Left hindlimb (tissue), 1 donor: Measurements from ENCODE around the gene SCN10A.

ENCODE experiments used
- DNase-seq: peaks from one replicate; pipeline ENCODE4 v3.0.0-alpha.2; 2018

The SCN10A gene

DNA sequence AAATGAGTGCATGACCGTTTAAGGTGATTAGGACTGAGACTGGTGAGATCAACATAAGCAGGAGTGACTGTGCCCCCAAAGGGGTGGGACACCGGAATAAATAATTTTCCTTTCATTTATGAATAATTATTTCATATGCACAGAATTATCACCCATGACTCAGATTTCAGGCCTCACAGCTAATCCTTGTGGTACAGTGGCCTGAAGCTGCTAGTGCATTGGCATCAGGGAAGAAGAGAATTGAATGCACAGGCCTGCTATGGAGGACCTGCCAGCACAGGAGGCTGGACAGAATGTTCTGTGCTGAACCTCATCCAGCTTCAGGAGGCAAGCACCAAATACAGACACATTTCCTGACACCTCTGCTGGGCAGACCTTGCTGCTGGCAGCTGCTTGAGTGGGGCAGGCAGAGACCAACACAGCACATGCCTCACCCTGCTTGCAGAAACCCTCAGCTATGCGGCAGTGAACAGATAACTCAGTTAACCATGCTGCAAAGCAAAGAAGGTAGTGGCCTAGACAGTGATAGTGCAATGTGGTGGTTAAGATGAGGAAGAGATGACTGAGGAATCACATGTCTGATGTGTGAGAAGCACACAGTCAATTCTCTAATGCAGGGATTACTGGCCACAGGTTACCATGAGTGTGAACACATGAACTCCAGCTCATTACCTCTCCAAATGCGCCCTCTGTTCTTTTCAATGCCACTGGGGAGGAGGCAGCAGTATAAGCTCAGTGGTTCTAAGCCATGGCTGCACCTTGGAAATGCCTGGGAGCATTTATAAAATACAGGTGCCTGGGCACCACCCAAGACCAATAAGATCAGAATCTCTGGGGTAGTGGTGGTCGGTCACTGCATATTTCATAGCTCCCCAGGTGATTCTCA is 98.4 kb downstream of the SCN10A start:
- DNase-seq: no peak

DNA sequence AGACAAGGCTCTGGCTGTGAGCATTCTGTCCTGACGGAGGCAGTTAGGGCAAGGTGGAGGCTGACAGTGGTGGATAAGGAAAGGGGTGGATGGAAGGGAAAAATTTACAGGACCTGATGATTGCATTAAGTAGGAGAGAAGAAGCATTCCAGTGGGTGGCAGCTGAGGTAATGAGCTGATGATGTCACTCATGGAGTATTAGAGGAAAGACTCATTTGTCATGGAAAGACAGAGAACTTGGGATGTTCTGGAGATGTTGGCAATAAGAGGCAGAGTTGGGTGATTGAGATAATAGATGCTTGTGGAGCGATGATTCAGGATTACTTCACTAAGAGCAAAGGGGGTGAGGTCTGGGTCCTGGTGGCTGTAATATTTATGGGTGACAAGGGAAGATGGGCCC is 102.9 kb downstream of the SCN10A start:
- DNase-seq: no peak

DNA sequence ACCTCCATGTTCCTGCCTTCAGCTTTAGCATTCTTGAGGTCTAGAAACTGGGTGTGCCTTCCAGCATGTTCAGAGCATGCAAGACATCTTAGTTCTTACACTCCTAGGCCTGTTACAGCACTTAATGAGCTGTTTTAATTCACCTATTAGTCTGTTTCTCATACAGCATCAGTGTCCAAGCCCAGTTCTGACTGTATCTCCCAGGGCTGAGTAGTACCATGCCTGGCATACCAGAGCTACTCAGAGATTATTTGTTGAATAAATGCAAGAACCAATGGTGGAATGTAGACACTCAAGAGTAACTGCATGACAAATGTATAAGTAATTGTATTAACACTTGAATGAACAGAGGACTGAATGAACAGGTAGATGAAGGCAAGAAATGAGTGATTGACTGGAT is 104.7 kb downstream of the SCN10A start:
- no peak for DNase-seq

DNA sequence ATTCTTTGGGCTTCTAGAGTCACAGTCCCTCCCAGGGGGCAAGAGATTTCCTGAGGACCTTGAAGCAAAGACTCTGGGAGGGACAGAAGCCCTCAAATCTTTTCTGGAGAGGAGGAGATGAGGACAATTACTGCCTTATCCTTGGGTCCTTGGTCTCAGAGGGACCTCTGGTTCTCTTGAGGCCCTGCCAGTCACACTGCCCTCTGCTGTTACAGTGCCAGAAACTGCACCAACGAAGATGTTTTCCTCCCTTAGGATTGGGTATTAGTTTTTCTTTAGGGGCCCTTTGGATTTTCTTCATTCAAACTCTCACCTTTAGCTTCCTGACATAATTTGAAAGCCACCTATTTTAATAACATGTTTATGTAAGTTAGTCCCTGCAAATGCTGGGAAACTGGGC is 108.3 kb downstream of the SCN10A start:
- DNase-seq: no peak

DNA sequence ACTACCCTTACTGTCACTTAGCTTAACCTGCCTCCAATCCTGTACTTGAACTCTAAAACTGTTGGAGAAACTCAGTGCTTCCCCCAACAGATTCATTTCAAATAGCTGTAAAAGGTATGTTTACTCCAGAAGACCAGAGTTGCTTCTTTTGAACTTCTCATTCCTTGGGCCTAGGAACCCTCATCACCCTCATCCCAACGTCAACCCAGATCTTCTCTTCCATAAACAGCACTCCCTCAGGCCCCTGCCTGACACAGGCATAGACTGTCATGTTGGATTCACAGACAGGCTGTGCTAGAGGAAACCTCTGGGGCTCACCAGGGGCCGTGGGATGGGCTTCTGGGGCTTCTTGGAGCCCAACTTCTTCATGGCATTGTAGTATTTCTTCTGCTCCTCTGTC is 109.1 kb downstream of the SCN10A start:
- no peak for DNase-seq

DNA sequence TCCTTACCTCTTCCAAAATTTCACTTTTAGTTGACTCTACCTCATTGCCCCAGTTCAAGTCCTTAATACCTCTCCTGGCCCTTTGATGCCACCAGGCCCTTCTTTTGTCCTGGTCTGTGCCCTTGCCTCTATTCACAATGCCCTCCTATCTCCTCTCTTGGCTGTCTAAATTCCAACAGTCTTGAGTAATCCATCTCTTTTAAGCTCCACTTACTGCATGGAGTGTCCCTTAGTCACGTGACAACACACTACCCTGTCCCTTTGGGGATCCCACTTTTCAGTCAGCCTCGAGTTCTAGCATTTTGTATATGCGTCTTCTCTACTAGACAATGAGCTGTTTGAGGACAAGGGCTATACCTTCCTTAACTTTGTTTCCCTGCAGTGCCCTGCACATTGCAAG is 113.8 kb downstream of the SCN10A start:
- no peak for DNase-seq

DNA sequence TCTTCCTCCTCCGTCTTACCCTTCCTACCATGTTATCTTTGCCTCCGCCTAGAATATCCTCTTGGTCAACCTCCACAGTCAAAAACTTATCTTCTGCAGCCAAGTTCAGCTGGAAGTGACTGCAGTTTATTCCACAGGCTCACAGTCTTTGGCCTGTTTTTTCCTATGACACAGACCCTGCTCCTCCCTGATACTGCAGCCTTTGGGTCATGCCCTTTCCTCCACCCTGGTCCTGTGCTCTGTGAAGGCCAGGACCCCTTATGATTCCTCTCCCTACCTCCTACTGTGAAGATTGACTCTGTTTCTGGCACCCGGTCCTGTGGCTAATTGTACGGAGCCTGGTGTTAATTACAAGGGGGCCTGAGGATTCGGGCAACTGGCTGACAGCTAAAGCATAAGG is 117.3 kb downstream of the SCN10A start:
- no peak for DNase-seq

DNA sequence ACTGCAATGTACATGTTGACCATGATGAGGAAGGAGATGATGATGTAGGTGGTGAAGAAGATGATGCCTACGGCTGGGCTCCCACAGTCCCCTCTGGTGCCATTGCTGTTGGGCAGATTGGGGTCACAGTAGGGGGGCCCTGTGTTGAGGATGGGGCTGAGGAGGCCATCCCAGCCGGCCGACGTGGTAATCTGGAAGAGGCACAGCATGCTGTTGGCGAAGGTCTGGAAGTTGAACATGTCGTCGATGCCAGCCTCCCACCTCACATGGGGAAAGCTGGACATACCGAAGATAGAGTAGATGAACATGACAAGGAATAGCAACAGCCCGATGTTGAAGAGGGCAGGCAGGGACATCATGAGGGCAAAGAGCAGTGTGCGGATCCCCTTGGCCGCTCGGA is 118.0 kb downstream of the SCN10A start:
- no peak for DNase-seq

DNA sequence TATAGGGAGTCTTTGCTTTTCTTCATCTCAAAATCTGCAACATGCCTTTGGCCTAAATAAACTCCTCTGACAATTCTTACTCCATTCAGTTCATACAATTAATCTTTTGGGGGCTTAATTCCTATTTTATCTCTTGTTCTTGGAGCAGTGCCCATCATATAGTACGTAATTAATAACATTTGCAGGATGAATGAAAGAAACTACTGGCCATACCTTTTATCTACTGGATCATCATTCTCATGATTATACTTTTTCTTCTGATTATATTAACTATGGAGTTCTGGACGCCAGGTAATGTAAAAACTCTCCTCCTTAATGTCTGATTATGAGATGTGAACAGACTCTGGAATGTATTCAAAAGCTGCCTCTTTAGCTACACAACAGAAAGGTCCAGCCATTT is 120.0 kb downstream of the SCN10A start:
- no peak for DNase-seq

DNA sequence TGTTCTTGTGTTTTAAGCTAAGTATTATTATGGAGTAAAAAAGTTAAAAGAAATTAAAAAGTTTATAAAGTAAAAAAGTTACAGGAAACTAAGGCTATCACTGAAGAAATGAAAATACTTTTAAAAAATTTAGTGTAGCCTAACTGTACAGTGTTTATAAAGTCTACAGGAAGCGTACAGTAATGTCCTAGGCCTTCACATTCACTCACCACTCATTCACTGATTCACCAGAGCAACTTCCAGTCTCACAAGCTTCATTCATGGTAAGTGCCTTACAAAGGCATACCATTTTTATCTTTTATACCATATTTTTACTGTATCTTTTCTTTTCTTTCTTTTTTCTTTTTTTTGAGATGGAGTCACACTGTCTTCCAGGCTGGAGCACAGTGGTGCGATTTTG is 125.8 kb downstream of the SCN10A start:
- no peak for DNase-seq

DNA sequence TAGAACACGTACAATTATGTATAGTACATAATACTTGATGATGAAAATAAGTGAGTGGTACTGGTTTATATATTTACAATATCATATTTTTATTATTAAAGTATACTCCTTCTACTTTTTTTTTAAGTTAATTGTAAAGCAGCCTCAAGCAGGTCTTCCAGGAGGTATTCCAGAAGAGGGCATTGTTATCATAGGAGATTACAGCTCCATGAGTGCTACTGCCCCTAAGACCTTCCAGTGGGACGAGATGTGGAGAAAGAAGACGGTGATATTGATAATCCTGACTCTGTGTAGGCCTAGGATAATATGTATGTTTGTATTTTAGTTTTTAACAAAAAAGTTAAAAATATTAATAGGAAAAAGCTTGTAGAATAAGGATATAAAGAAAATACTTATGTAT is 126.2 kb downstream of the SCN10A start:
- no peak for DNase-seq

DNA sequence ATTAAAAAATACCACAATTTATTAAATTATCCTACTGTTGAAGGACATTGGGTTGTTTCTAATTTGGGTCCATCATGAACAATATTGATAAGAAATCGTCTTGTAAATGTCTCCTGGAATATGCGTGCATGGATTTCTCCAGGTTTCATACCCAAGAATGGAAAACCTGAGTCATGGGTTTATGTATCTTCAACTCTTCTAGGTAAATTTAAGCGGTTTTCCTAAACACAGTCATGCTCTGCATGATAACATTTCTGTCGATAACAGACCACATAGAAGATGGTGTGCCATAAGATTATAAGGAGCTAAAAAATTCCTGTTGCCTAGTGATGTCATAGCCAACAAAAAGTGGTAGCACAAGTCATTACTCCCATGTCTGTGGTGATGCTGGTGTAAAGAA is 126.7 kb downstream of the SCN10A start:
- no peak for DNase-seq

DNA sequence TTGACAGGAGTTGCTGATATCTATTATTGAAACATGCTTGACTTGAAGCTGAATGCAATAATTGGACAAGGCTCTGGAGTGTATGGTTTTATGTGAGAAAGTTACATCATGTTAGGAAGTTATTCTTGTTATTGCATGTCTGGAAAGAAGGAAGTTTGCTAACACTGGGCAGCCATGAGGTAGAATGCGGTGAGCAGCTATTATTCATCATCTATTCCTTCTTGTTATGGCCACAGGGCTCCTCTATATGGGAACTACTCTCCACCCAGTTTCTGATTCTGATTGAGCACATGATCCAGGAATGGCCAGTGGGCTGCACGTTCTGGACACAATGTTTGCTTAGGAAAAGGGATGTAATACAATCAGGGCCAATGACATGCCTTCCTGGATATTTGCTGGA is 128.7 kb downstream of the SCN10A start:
- DNase-seq: no peak

DNA sequence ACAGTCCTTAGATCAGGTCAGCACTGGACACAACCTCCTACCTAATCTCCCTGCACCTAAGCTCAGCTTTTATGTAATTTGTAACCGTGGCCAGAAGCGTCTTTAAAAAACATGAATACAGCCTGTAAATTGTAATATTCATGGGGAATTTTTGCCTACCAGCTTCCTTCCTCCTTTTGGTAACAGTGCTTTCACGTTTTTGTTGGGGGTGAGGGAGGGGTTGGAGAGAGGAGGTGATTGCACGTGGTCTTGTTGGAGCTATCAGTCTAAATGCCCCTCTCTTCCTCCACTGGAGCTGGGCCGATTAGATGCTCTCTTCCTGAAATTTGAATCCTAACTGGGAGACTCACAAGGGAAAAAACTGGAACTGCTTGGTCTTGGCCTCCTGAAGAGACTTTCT is 131.5 kb downstream of the SCN10A start:
- no peak for DNase-seq

DNA sequence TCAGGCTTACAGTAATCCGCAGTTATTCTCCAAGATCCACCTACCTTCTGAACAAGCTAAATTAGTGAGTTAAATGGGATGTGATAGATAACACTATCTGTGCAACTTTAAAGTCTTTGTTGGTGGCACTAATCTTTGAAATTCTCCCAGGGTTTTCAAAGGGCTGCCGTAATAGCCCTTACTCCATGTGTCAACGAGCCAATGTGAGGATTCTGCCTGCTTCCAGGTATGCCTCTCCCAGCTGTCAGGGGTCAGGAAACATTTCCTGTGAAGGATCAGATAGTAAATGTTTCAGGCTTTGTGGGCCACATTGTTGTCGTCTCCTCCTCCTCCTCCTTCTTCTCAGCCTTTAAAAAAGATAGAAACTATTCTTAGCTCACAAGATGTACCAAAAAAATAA is 146.3 kb downstream of the SCN10A start:
- DNase-seq: no peak

DNA sequence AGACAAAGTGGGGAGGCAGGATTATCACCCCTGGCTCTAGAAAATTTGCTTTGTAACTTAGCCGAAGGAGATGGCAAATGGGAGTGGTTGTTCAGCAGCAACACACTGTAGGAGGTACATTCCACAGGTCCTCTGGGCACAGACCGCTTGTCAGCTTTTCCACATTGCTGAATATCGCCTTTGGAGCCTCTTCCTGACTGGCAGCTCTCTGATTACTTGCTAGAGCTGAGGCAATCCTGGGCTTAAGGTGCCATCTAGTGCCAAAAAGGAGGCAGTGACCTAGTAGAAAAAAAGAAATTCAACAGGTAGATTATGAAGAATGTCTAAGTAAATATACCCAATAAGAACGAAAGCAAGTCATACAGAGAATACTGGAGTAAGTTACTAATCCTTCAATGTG is 153.5 kb downstream of the SCN10A start:
- DNase-seq: no peak

DNA sequence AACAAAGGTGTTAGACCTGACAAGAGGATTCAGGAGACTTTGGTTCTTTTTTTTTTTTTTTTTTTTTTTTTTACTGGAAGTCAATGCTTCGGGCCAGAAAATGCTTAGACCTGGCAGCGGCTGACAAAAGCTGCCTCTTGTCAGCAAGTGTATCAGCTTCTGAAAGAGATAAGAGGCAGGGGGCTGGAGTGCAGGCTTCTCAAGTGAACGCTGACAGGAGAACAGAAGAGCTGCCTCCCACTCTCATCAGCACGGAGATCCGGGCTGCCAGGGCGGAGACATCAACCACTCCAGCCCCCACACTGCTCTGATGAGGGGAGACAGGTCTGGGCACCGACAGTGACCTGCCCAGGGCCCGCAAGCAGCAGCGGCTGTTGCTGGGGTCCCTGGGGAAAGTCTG is 157.2 kb downstream of the SCN10A start:
- no peak for DNase-seq

DNA sequence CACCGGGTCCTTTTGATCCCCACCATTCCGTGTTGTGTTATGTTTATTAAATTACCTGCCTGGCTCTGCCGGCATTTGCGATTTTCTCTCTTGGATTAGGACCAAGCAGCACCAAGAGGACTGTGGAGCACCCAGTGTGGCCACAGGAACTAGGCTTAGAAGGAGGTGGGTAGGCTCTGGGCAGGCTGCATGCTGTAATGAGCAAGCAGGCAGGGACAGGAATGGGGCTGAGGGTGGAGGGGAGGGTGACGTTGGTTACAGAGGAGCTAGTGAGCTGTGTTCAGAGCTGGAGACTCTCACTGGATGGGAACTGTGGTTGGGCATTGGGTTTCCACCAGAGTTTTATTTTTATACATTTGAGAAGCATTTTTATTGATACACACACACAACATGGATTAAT is 158.6 kb downstream of the SCN10A start:
- DNase-seq: no peak

DNA sequence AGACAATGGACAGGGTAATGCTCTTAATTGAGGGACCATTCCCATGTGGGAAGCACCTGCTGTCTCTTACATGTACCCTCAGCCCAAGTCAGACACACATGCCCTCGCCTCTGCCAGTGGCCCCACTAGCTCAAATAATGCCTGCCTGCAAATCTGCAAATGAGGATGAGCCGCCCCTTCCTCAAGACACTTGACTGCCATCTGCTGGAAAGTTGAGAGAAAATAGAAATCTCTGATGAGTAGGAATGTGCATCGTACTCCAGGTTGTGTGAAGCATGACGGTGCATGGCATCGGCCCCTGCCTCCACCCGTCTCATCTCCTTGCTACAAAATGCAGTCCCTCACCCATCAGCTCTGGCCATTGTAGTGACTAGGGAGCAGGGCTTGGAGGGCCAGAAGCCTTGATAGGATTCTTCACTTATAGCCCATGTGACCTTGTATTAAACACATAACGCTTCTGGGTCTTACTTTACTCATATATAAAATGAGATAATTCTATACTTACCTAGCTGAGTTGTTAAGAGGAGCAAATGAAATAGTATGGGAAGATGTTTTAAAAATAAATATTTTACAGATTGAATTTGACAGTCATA is 160.2 kb downstream of the SCN10A start:
- no peak for DNase-seq

DNA sequence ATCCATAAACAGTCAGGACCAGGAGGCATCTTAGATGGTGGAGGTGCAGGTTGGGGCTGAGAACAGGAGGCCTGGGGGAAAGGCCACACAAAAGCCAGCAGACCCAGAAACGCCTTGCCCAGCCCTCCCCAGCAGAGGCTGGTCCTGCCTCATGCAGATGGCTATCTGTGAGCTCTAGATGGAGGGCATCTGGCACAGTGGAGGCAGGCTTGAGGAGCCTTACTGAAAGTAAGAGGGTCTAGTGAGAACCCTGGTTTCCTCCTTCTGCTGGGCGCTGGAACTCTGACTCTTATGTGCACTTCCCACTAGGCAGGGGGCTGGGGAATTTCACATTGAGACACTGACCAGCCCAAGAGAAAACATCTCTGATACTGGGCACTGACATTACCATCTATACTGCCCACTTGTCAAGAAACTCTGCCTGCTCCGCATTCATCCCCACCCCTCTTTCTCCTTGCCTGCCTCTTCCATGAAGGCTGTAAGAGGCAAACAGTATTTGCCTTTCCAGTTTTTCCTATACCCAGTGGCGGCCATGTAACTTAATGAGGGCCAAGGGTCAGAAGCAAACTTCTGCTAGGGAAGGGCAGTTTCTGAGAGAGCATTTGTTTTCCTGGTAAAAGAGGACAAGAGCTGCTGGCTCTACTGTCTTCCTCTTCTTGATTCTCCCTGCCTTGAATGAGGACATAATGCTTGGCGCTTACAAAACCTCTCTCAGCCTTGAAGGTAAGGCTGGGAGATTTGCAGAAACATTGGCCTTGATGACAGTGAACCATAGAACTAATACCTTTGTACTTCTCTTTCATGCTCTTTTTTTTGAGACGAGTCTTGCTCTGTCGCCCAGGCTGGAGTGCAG is 162.1 kb downstream of the SCN10A start:
- no peak for DNase-seq

DNA sequence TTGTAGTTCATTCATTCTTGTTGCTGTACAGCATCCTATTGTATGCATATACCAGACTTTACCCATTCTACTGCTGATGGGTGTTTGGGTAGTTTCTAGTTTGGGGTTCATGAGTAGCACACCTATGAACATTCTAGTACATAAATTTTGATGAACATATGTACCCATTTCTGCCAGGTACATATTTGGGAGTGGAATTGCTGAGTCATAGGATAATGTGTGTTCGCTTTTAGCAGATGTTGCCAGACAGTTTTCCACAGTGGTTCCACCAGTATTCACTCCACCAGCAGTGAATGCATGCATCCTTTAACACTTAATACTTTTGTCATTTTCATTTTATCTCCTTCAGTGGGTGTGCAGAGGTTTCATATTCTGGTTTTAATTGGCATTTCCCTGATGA is 163.1 kb downstream of the SCN10A start:
- DNase-seq: no peak

DNA sequence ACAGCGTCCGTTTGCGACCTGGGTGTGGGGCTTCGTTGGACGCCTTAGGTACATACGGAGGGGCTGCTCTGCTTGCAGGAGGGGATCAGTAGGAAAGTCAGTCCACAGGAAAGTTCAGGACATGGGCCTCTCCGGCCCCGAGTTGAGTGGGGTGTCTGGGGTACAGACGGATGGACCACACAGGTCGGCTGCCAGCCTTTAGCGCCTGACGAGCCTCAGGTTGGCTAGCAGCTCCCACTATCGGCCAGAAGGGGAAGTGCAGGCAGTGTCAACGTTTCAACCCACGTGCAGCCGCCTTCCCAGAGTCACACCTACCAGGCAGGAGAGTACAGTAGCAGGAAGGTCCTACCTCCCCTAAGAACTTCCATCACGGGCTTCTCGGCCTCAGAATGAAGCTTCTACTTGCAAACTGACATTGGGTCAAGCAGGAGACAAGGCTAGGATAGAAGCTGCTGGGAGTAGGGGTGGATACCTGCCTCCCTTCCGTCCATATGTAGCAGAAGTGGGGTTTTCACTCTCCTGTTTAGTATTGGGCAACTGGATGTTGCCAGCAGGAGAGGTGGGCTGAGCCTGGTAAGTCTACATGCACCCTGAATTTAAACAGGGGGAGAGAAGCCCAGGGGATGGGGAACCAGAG is 164.7 kb downstream of the SCN10A start:
- DNase-seq: peak; percentile 62

DNA sequence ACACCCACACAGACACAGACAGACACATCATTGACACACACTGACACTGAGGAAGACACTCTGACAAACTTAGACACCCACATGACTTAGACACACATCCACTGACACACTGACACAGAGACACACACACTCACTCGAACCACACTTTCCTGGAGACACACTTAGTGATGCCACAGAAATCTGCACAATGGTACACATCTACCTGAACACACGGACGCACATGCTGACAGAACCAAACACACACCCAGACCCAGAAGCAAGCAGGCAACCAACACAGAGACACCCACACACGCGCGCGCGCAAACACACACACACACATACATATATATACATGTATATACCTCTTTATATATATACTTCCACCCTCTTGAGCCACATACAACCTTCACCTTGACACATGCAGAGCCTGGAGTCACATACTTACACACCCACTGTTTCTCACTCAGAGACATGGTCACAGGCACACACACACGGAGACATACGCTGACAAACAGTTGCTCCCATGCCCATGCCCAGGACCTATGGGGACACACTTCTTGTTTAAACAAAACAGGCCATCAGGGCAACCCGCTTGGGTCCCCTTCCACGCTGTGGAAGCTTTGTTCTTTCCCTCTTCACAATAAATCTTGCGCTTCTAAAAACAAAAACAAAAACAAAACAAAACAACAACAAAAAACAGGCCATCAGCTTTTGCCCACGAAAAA is 165.6 kb downstream of the SCN10A start:
- no peak for DNase-seq
